GM23338 (cell line): Measurements from ENCODE around the gene HOXA3. TPM values are rescaled to one million over a fixed set of nuclear protein-coding genes. Genes with fewer than 3 reads are reported as not detected.

Experiments used
- ATAC-seq: fragments of 200-7000 bp; cut with Tn5 transposase; 3 replicates; pipeline ENCODE4 v1.9.1; 2020
- DNase-seq: peaks from one replicate; pipeline ENCODE4 v3.0.0-alpha.2; 2015; ENCODE audit warnings: low spot score
- H2AFZ ChIP-seq: fragments of 200-600 bp; sonication (generic); 2 replicates; pipeline ENCODE4 v1.8.0; 2016; ENCODE audit warnings: antibody characterized with exemption, mild to moderate bottlenecking, moderate library complexity
- H3F3A ChIP-seq: fragments of 200-600 bp; sonication (generic); replicated peaks from 2 replicates; pipeline ENCODE4 v1.8.0; 2017; ENCODE audit warnings: antibody characterized with exemption, mixed run types, low read depth
- H3K27ac ChIP-seq: fragments of 200-600 bp; sonication (generic); 2 replicates; pipeline ENCODE4 v1.6.1; 2016; ENCODE audit warnings: low read depth
- H3K27me3 ChIP-seq: fragments of 200-600 bp; sonication (generic); 2 replicates; pipeline ENCODE4 v1.8.0; 2016; ENCODE audit warnings: mild to moderate bottlenecking, mixed run types, moderate library complexity; ENCODE audit not compliant: insufficient read depth
- H3K36me3 ChIP-seq: fragments of 200-600 bp; sonication (generic); 2 replicates; pipeline ENCODE4 v1.8.0; 2016; ENCODE audit warnings: mild to moderate bottlenecking; ENCODE audit not compliant: insufficient read depth
- H3K4me1 ChIP-seq: fragments of 200-600 bp; sonication (generic); 2 replicates; pipeline ENCODE4 v1.8.0; 2016; ENCODE audit warnings: mild to moderate bottlenecking, moderate library complexity; ENCODE audit not compliant: insufficient read depth
- H3K4me2 ChIP-seq: fragments of 200-600 bp; sonication (generic); 2 replicates; pipeline ENCODE4 v1.7.1; 2017; ENCODE audit warnings: mixed run types
- H3K4me3 ChIP-seq: fragments of 200-600 bp; sonication (generic); 2 replicates; pipeline ENCODE4 v1.6.1; 2016; ENCODE audit warnings: mixed run types
- H3K79me2 ChIP-seq: fragments of 200-600 bp; sonication (generic); replicated peaks from 2 replicates; pipeline ENCODE4 v1.8.0; 2017; ENCODE audit warnings: mild to moderate bottlenecking; ENCODE audit not compliant: insufficient read depth
- H3K9me2 ChIP-seq: fragments of 200-600 bp; sonication (generic); 2 replicates; pipeline ENCODE4 v1.8.0; 2017; ENCODE audit not compliant: insufficient read depth
- H4K20me1 ChIP-seq: fragments of 200-600 bp; sonication (generic); replicated peaks from 2 replicates; pipeline ENCODE4 v1.8.0; 2017; ENCODE audit warnings: mild to moderate bottlenecking; ENCODE audit not compliant: insufficient read depth
- H3K27ac Mint-ChIP-seq: 2 replicates; pipeline ENCODE4 v1.8.0; 2020; ENCODE audit warnings: inconsistent platforms, mild to moderate bottlenecking, moderate library complexity, mixed read lengths
- H3K27me3 Mint-ChIP-seq: 3 replicates; pipeline ENCODE4 v1.8.0; 2022; ENCODE audit warnings: low read depth, mild to moderate bottlenecking, moderate library complexity, mixed read lengths, inconsistent platforms; ENCODE audit not compliant: insufficient read depth, poor library complexity
- H3K36me3 Mint-ChIP-seq: 3 replicates; pipeline ENCODE4 v1.8.0; 2021; ENCODE audit warnings: low read depth, mild to moderate bottlenecking, inconsistent platforms, moderate library complexity, mixed read lengths
- H3K4me1 Mint-ChIP-seq: 3 replicates; pipeline ENCODE4 v1.8.0; 2020; ENCODE audit warnings: mild to moderate bottlenecking, inconsistent platforms, mixed read lengths
- H3K4me3 Mint-ChIP-seq: 3 replicates; pipeline ENCODE4 v1.8.0; 2021; ENCODE audit warnings: moderate library complexity, mild to moderate bottlenecking, inconsistent platforms, mixed read lengths
- H3K9me3 Mint-ChIP-seq: 3 replicates; pipeline ENCODE4 v1.8.0; 2020; ENCODE audit warnings: moderate library complexity, mild to moderate bottlenecking, inconsistent platforms, mixed read lengths
- EZH2 ChIP-seq: fragments of 200-600 bp; sonication (generic); IDR thresholded peaks from one replicate; pipeline ENCODE4 v1.8.0; 2017; ENCODE audit warnings: antibody characterized with exemption, mild to moderate bottlenecking, low read depth; ENCODE audit not compliant: unreplicated experiment
- EZH2phosphoT487 ChIP-seq: fragments of 200-600 bp; sonication (generic); IDR thresholded peaks from one replicate; pipeline ENCODE4 v1.8.1; 2018; ENCODE audit warnings: antibody characterized with exemption; ENCODE audit not compliant: unreplicated experiment
- ZNF114 ChIP-seq: fragments of 250-450 bp; sonication (Bioruptor Pico); IDR thresholded peaks from 2 replicates; pipeline ENCODE4 v1.5.0; 2020; ENCODE audit warnings: mild to moderate bottlenecking, moderate library complexity
- polyA plus RNA-seq: library from polyadenylated mRNA; unstranded; fragments of >200 nt; fragmentation: Nextera tagmentation; extraction: Ambion mirVana; gene quantifications from 2 replicates; pipeline ENCODE4 v1.2.1, GENCODE V29; 2016
- total RNA-seq: library from RNA; depleted of rRNA; stranded (reverse); fragments of >200 nt; shearing (Covaris generic); gene quantifications from 2 replicates; pipeline ENCODE4 v1.2.3, GENCODE V29; 2014
- TF ChIP-seq, protein P1 (sequence below): fragments of 250-450 bp; sonication (Bioruptor Pico); IDR thresholded peaks from 2 replicates; pipeline ENCODE4 v1.5.0; 2020; ENCODE audit warnings: mild to moderate bottlenecking, moderate library complexity
- TF ChIP-seq, protein P2 (sequence below), 2 experiments: fragments of 200-600 bp in 1 of 2; sonication (generic) in 1 of 2; conservative IDR thresholded peaks; 2 replicates each; pipeline versions ENCODE4 v1.5.1 to v1.6.1; 2016 to 2017; ENCODE audit warnings: antibody characterized with exemption in 2 of 2, low read depth in 2 of 2, mild to moderate bottlenecking in 2 of 2, moderate library complexity in 1 of 2
- TF ChIP-seq, protein P3 (sequence below): IDR thresholded peaks from 2 replicates; pipeline ENCODE4 v1.6.1; 2016; ENCODE audit warnings: antibody characterized with exemption

Gene HOXA3
- total and polyA plus RNA-seq, 2 experiments from 2014 or later, result not detected

DNA sequence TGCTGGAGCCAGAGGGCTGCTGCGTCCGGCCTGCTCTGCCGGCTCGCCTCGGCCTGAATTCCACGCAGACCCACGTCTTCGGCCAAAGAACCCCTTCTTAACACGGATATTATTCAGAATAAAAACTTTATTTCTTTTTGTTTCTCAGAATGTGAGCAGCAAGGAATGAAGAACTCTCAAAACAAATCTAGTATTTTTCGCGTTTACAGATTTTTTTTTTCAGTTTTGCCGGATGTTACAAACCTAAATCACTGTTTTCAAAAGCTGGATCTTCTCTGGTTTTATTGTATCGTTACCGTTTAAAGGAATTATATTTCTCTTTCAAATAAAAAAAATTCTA is 45.5 kb downstream of the HOXA3 start:
- peaks cover 44% of the 10 kb centered on the region for H3F3A ChIP-seq

DNA sequence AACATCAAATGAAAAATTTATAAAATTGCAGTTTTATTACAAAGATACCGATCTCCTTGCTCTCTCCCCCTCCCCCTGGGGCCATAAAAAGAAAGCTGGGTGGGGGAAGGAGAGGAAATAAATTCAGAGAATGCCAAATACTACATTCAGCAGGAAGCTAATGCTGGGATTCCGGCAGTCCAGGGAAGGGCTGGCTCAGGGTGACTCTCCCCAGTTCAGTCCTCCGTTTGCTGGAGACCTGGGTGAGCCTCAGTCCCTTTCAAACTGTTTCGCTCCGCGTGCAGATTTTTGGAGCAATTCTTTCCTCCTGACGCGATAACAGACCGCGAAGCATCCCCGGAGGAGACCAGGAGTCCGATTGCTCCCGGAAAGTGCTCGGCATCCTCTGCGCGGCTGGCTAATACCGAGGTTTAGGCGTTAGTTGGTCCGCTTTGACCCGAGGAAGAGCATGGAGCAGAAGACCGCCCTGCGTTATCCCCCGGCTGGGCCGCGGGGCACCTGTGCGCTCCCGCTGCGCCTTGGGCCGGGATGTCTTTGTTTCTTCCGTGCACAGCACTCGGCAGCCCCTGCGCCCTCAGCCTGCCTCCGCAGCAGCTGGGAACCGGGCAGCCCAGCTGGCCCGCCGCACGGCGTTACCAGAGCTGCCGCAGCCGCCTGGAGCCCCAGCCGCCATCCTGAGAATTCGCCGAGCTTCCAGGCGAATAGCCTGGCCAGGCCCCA is 46.0 kb downstream of the HOXA3 start:
- Histone ChIP-seq H3K4me3 (peak overlapping the region; percentile 41), H3K27me3 (peaks cover 100% of the 10 kb centered on the region), H3F3A (peaks cover 46% of the 10 kb centered on the region), H2AFZ (no peak overlapping the region; the same call in 1 of the 2 replicates), H3K4me2 (peak overlapping the region; percentile 71), H4K20me1 (peaks cover 76% of the 10 kb centered on the region), H3K79me2 (no peaks in the 10 kb centered on the region), H3K36me3 (no peaks in the 10 kb centered on the region), H3K27ac (no peak overlapping the region), H3K9me2 (no peaks in the 10 kb centered on the region), H3K4me1 (peaks cover 30% of the 10 kb centered on the region)
- peaks cover 28% of the 10 kb centered on the region for H3K4me1 Mint-ChIP-seq
- peak; percentile 80 for DNase-seq
- peaks cover 7% of the 10 kb centered on the region; the same call in 2 of the 3 replicates for H3K9me3 Mint-ChIP-seq
- H3K4me3 Mint-ChIP-seq, result no peak overlapping the region
- no peaks in the 10 kb centered on the region; the same call in 2 of the 3 replicates for H3K36me3 Mint-ChIP-seq
- no peak overlapping the region for H3K27ac Mint-ChIP-seq
- peaks cover 100% of the 10 kb centered on the region for H3K27me3 Mint-ChIP-seq
- ATAC-seq, result peak; percentile 57
- peak; percentile 62 for TF ChIP-seq EZH2
- peak; percentile 93 for TF ChIP-seq EZH2phosphoT487
- TF ChIP-seq, protein P1, sequence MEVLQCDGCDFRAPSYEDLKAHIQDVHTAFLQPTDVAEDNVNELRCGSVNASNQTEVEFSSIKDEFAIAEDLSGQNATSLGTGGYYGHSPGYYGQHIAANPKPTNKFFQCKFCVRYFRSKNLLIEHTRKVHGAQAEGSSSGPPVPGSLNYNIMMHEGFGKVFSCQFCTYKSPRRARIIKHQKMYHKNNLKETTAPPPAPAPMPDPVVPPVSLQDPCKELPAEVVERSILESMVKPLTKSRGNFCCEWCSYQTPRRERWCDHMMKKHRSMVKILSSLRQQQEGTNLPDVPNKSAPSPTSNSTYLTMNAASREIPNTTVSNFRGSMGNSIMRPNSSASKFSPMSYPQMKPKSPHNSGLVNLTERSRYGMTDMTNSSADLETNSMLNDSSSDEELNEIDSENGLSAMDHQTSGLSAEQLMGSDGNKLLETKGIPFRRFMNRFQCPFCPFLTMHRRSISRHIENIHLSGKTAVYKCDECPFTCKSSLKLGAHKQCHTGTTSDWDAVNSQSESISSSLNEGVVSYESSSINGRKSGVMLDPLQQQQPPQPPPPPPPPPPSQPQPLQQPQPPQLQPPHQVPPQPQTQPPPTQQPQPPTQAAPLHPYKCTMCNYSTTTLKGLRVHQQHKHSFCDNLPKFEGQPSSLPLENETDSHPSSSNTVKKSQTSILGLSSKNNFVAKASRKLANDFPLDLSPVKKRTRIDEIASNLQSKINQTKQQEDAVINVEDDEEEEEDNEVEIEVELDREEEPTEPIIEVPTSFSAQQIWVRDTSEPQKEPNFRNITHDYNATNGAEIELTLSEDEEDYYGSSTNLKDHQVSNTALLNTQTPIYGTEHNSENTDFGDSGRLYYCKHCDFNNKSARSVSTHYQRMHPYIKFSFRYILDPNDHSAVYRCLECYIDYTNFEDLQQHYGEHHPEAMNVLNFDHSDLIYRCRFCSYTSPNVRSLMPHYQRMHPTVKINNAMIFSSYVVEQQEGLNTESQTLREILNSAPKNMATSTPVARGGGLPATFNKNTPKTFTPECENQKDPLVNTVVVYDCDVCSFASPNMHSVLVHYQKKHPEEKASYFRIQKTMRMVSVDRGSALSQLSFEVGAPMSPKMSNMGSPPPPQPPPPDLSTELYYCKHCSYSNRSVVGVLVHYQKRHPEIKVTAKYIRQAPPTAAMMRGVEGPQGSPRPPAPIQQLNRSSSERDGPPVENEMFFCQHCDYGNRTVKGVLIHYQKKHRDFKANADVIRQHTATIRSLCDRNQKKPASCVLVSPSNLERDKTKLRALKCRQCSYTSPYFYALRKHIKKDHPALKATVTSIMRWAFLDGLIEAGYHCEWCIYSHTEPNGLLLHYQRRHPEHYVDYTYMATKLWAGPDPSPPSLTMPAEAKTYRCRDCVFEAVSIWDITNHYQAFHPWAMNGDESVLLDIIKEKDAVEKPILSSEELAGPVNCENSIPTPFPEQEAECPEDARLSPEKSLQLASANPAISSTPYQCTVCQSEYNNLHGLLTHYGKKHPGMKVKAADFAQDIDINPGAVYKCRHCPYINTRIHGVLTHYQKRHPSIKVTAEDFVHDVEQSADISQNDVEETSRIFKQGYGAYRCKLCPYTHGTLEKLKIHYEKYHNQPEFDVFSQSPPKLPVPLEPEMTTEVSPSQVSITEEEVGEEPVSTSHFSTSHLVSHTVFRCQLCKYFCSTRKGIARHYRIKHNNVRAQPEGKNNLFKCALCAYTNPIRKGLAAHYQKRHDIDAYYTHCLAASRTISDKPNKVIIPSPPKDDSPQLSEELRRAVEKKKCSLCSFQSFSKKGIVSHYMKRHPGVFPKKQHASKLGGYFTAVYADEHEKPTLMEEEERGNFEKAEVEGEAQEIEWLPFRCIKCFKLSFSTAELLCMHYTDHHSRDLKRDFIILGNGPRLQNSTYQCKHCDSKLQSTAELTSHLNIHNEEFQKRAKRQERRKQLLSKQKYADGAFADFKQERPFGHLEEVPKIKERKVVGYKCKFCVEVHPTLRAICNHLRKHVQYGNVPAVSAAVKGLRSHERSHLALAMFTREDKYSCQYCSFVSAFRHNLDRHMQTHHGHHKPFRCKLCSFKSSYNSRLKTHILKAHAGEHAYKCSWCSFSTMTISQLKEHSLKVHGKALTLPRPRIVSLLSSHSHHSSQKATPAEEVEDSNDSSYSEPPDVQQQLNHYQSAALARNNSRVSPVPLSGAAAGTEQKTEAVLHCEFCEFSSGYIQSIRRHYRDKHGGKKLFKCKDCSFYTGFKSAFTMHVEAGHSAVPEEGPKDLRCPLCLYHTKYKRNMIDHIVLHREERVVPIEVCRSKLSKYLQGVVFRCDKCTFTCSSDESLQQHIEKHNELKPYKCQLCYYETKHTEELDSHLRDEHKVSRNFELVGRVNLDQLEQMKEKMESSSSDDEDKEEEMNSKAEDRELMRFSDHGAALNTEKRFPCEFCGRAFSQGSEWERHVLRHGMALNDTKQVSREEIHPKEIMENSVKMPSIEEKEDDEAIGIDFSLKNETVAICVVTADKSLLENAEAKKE (CRISPR knock-in tag), result no peak
- TF ChIP-seq, protein P2, sequence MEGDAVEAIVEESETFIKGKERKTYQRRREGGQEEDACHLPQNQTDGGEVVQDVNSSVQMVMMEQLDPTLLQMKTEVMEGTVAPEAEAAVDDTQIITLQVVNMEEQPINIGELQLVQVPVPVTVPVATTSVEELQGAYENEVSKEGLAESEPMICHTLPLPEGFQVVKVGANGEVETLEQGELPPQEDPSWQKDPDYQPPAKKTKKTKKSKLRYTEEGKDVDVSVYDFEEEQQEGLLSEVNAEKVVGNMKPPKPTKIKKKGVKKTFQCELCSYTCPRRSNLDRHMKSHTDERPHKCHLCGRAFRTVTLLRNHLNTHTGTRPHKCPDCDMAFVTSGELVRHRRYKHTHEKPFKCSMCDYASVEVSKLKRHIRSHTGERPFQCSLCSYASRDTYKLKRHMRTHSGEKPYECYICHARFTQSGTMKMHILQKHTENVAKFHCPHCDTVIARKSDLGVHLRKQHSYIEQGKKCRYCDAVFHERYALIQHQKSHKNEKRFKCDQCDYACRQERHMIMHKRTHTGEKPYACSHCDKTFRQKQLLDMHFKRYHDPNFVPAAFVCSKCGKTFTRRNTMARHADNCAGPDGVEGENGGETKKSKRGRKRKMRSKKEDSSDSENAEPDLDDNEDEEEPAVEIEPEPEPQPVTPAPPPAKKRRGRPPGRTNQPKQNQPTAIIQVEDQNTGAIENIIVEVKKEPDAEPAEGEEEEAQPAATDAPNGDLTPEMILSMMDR (conservative IDR thresholded peaks at IDR 0.05; ENCODE audit: low read depth in 2 of 2), result no peak

More for the DNA sequence above, 45.5 kb downstream of the HOXA3 start:
- Histone ChIP-seq H3K4me2 (peak overlapping the region; percentile 71), H3K36me3 (no peaks in the 10 kb centered on the region), H3K9me2 (no peaks in the 10 kb centered on the region), H4K20me1 (peaks cover 76% of the 10 kb centered on the region), H2AFZ (no peak overlapping the region), H3K4me3 (peak overlapping the region; percentile 41), H3K27ac (no peak overlapping the region), H3K27me3 (peaks cover 100% of the 10 kb centered on the region), H3K79me2 (no peaks in the 10 kb centered on the region), H3K4me1 (peaks cover 25% of the 10 kb centered on the region)
- Mint-ChIP-seq H3K27me3 (peaks cover 100% of the 10 kb centered on the region), H3K27ac (no peak overlapping the region), H3K36me3 (no peaks in the 10 kb centered on the region; the same call in 2 of the 3 replicates), H3K4me3 (no peak overlapping the region; the same call in 2 of the 3 replicates), H3K4me1 (peaks cover 24% of the 10 kb centered on the region), H3K9me3 (peaks cover 11% of the 10 kb centered on the region; the same call in 2 of the 3 replicates)
- ATAC-seq, result no peak
- no peak for DNase-seq
- TF ChIP-seq, protein P3, sequence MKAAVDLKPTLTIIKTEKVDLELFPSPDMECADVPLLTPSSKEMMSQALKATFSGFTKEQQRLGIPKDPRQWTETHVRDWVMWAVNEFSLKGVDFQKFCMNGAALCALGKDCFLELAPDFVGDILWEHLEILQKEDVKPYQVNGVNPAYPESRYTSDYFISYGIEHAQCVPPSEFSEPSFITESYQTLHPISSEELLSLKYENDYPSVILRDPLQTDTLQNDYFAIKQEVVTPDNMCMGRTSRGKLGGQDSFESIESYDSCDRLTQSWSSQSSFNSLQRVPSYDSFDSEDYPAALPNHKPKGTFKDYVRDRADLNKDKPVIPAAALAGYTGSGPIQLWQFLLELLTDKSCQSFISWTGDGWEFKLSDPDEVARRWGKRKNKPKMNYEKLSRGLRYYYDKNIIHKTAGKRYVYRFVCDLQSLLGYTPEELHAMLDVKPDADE, result no peak
- TF ChIP-seq, protein P2 (conservative IDR thresholded peaks at IDR 0.05; ENCODE audit: low read depth in 2 of 2), result no peak
- peak; percentile 30 for TF ChIP-seq EZH2phosphoT487
- TF ChIP-seq EZH2, result peak; percentile 95
- no peak for TF ChIP-seq ZNF114 (CRISPR knock-in tag)
